GM12875 (cell line): ENCODE measurements around the gene DYRK1A.

Experiments used
- H3K4me3 ChIP-seq: one replicate; pipeline ENCODE4 v1.5.1; 2011; ENCODE audit warnings: low read depth, low read length, control low read depth
- TF ChIP-seq, protein P1 (sequence below): IDR thresholded peaks from 2 replicates; pipeline ENCODE4 v1.5.1; 2011; ENCODE audit warnings: low read depth, mild to moderate bottlenecking, control low read depth, inconsistent platforms, low read length, moderate library complexity, borderline replicate concordance; ENCODE audit not compliant: insufficient read depth

The DYRK1A gene

DNA sequence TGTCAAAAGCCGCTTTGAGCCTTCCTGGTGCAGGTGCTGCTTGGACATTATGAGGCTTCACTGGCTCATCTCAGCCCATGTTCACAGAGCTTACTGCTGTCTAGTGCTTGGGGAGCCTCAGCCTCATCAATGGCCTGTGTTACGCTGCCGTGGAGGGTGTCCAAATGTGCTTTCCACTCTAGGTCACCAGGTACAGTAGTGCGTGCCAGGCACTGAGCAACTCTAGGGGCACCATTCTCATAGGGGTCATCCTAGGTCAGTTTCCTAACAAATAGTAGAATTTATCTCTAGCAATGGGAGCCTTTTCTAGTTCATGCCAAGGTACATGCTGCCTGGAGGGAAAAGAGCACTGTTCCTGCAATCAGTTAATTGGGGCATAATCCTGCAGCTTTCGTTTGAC is 193.8 kb downstream of the DYRK1A start:
- TF ChIP-seq, protein P1, sequence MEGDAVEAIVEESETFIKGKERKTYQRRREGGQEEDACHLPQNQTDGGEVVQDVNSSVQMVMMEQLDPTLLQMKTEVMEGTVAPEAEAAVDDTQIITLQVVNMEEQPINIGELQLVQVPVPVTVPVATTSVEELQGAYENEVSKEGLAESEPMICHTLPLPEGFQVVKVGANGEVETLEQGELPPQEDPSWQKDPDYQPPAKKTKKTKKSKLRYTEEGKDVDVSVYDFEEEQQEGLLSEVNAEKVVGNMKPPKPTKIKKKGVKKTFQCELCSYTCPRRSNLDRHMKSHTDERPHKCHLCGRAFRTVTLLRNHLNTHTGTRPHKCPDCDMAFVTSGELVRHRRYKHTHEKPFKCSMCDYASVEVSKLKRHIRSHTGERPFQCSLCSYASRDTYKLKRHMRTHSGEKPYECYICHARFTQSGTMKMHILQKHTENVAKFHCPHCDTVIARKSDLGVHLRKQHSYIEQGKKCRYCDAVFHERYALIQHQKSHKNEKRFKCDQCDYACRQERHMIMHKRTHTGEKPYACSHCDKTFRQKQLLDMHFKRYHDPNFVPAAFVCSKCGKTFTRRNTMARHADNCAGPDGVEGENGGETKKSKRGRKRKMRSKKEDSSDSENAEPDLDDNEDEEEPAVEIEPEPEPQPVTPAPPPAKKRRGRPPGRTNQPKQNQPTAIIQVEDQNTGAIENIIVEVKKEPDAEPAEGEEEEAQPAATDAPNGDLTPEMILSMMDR = no peak
- H3K4me3 ChIP-seq = no peak overlapping the region

DNA sequence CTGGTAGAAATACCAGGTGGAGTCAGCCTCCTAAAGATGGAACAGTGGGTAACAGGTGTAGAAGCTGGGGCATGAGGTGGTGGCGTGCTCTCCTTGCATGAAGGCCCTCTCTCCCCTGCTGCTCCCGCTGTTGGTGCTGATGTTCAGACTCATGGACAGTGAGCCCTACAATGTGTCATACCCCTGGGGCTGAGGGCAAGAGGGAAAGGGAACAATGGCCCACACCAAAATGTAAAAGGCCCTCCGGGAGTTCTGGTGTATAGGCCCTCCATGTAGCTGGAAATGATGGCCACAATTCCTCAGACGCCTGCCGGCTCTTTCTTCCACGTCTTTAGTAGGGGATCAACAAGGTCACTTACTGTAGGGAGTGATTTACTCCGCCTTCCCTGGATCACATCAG is 194.9 kb downstream of the DYRK1A start:
- TF ChIP-seq, protein P1 = no peak
- no peak overlapping the region for H3K4me3 ChIP-seq

DNA sequence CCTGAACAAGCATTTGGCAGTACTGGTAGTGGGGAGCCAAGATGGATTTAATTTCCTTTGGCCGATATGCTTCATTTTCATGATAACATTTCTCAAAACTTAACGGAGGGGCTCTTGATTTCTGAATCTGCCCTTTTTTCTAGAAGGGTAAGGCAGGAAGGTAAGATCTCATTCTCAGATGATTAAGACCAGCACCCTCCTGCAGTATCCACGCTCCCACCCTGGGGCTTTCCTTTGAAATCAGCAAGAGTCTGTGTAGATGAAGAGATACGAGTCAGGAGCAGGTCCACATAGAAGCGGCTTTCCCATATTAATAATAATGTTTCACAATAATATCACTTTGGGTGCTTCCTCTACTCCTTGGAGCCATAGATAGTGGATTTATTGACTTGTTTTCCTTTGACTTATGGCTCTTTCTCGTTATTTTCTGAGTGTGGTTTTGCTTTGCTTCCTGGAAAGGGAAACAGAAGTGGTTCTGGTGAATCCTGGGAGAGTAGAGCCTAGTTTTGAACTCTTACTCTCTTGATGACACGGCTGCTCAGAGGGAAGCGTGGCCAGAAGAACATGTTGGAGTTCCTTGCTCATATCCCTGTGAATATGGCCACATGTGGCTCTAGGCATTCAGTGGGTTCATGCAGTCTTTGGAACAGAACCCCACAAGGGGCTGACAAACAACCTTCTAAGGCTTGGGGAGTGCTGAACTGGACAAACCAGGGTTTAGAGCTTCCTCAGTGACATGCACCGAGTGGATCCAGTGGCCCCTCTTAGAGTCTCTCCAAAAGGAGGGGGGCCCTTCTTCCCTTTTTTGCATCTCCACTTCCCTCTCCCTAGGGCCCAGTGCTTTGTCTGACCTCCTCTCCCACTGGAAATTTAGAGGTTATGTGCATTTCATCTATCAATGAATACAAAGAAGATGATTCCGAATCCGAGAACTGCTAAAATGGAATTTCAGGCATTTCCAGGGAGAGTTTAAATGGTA is 195.7 kb downstream of the DYRK1A start:
- TF ChIP-seq, protein P1 = no peak
- no peak overlapping the region for H3K4me3 ChIP-seq

DNA sequence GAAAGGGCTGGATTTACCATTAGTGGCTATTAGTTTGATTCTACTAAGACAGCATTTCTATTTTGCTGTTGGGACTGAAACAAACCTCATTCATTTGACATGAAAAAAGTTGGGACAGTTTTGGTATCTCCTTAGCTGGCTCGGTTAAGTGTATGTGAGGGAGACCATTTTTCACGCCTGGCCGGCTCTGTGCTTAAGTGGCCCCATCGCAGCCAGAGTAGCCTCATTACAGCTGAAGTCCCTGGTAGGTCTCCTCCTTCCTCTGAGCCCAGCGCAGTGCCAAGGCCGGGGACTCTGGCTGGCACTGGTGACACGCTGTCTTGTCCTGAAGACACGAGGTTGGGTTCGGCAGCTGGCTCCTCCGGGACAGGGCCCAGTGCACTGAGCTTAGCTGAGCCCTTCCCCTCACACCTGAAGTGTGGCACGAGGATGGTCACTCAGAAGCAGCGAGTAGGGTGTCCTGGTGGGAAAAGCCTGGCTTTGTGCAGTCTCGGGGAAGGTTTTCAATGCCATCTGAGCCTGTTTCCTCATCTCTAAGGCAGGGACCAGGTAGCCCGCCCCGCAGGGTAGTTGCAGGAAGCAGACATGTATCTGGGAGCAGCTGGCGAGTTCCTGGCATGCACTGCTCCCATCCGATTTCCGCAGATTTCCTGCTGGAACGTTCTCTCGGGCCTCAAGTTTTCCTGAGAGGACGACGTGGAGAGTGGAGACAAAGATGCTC is 196.5 kb downstream of the DYRK1A start:
- peak overlapping the region; percentile 90 for H3K4me3 ChIP-seq
- TF ChIP-seq, protein P1 = no peak

DNA sequence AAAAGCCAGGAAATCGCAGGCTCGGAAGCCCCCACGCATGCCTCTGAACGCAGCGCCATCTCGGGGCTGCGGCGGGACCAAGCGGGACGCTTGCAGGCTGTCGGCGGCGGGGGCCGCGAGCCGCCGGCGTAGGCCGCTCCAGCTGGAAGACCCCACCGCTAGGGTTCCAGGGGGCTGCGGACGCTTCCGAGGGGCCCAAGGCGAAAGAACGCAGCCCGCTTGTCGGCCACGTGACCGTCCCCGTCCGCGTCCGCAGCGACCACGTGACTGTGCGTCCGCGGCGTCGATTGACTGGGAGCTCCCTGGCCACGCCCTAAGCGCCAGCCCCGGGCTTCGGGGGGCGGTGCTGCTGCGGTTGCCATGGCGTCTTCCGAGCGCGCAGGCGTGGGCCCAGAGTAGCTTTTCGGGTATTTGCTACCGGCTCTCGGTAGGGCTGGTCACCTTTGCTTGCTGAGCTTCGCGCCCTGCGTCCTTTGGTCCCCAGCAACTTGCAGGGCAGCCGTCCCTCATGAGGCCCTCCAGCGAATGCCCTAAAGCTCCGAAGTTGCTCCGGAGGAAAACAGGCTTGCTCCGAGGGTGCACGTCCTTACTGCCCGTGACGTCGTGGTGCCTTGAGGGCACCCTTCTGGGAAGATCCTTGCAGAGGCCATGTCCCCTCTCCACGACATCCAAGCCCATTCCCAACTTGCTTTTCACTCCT is 197.2 kb downstream of the DYRK1A start:
- TF ChIP-seq, protein P1 = peak; percentile 58
- H3K4me3 ChIP-seq = peak overlapping the region; percentile 90

DNA sequence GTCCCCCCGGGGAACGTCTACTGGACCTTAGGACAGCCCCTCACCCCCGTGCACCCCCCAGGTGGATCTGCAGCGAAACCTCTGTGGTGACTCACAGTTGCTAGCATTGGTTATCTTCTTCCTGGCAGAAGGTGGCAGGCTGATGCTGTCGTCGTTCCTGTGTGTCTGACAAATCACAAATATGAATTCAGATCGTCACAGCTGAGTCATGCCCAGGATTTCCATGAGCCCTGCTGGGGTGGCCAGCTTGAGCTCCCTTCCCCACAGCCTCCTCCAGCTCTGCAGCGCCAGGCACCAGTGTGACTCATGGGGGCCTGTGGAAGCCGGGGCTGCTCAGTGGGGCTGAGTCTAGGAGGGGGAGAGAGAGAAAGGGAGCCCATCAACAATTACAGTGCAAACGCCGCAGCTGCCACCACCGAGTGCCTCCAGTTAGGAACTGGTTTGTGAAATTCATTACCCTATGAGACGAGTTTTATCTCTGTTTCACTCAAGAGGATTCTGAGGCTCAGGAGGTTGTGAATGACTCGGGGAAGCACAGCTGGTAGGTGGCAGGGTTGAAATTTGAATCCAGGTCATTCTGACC is 197.9 kb downstream of the DYRK1A start:
- TF ChIP-seq, protein P1 = no peak
- peak overlapping the region; percentile 90 for H3K4me3 ChIP-seq
